H1 (cell line): ENCODE data around the gene EHD4. TPM values are rescaled to one million over a fixed set of nuclear protein-coding genes. Genes with fewer than 3 reads are reported as not detected.

Source experiments
- CTCF ChIA-PET: fragments of 300-600 bp; sonication (Branson Sonifier 250); formaldehyde crosslinking; loops from one replicate; lab custom pipeline; 2021; ENCODE audit not compliant: partially characterized antibody; lab: Charles Lee
- POLR2A ChIA-PET: fragments of 300-600 bp; sonication (Branson Sonifier 250); formaldehyde crosslinking; loops from one replicate; lab custom pipeline; 2021; ENCODE audit warnings: inconsistent platforms; ENCODE audit not compliant: partially characterized antibody; lab: Charles Lee
- DNase-seq, 2 experiments: peaks; one replicate each; pipeline versions ENCODE4 v3.0.0 to v3.0.0-alpha.2; 2010 to 2022; ENCODE audit warnings: low spot score in 2 of 2, low read depth in 1 of 2, mixed read lengths in 1 of 2
- FAIRE-seq: peaks from 2 replicates; lab custom pipeline; 2011; peaks lifted over from hg19 to GRCh38; lab: Jason Lieb, UNC
- H2AFZ ChIP-seq: 2 replicates; pipeline ENCODE4 v1.8.1; 2012; ENCODE audit warnings: low read length, inconsistent platforms
- H2AK5ac ChIP-seq: 2 replicates; pipeline ENCODE4 v1.6.1; 2013; ENCODE audit warnings: low read depth, low read length
- H2BK120ac ChIP-seq: replicated peaks from 2 replicates; pipeline ENCODE3; 2013; ENCODE audit warnings: low read depth, low read length, inconsistent platforms
- H2BK12ac ChIP-seq: 2 replicates; pipeline ENCODE4 v1.6.1; 2013; ENCODE audit warnings: low read depth, low read length
- H2BK15ac ChIP-seq: 2 replicates; pipeline ENCODE4 v1.6.1; 2013; ENCODE audit warnings: low read length
- H2BK20ac ChIP-seq: 2 replicates; pipeline ENCODE4 v1.6.1; 2013; ENCODE audit warnings: low read length
- H2BK5ac ChIP-seq: 2 replicates; pipeline ENCODE4 v1.6.1; 2013; ENCODE audit warnings: low read depth, low read length
- H3K14ac ChIP-seq: 2 replicates; pipeline ENCODE4 v1.6.1; 2013; ENCODE audit warnings: inconsistent platforms; ENCODE audit not compliant: insufficient read length
- H3K18ac ChIP-seq: 2 replicates; pipeline ENCODE4 v1.6.1; 2013; ENCODE audit warnings: low read length; ENCODE audit errors: extremely low read depth
- H3K23ac ChIP-seq: 2 replicates; pipeline ENCODE4 v1.6.1; 2013; ENCODE audit warnings: inconsistent platforms; ENCODE audit not compliant: insufficient read length
- H3K23me2 ChIP-seq: 2 replicates; pipeline ENCODE4 v1.6.1; 2013; ENCODE audit warnings: low read depth, low read length
- H3K27ac ChIP-seq: 2 replicates; pipeline ENCODE4 v1.6.1; 2011; ENCODE audit warnings: low read depth, low read length, inconsistent platforms
- H3K27me3 ChIP-seq, 4 experiments: replicated peaks in 1 of 4; 1 replicate in 1 of 4; 2 replicates in 3 of 4; pipeline versions ENCODE4 v1.6.1 to v1.8.1; 2011 to 2013; ENCODE audit warnings: low read length in 3 of 4, mild to moderate bottlenecking in 3 of 4, inconsistent platforms in 2 of 4, mixed read lengths in 2 of 4, moderate library complexity in 1 of 4; ENCODE audit not compliant: control insufficient read depth in 3 of 4, insufficient read depth in 3 of 4; ENCODE audit errors: extremely low read depth in 1 of 4
- H3K36me3 ChIP-seq, 4 experiments: 2 replicates each; pipeline versions ENCODE4 v1.6.1 to v1.8.1; 2011 to 2013; ENCODE audit warnings: mild to moderate bottlenecking in 4 of 4, low read length in 3 of 4, moderate library complexity in 2 of 4, control low read depth in 1 of 4, inconsistent platforms in 1 of 4; ENCODE audit not compliant: insufficient read depth in 4 of 4, control insufficient read depth in 2 of 4
- H3K4ac ChIP-seq: replicated peaks from 2 replicates; pipeline ENCODE3; 2013; ENCODE audit warnings: low read length, low read depth, mixed read lengths, inconsistent platforms; ENCODE audit not compliant: insufficient read length
- H3K4me1 ChIP-seq, 4 experiments: replicated peaks in 1 of 4; 1 replicate in 1 of 4; 2 replicates in 3 of 4; pipeline versions ENCODE4 v1.6.1 to v1.8.1; 2011 to 2013; ENCODE audit warnings: low read length in 3 of 4, inconsistent platforms in 2 of 4, mixed read lengths in 1 of 4; ENCODE audit not compliant: insufficient read depth in 4 of 4, control insufficient read depth in 3 of 4
- H3K4me2 ChIP-seq, 2 experiments: 2 replicates each; pipeline versions ENCODE4 v1.6.1 to v1.8.1; 2011 to 2013; ENCODE audit warnings: low read depth in 2 of 2, low read length in 2 of 2, control low read depth in 1 of 2, inconsistent platforms in 1 of 2, mild to moderate bottlenecking in 1 of 2; ENCODE audit not compliant: insufficient read depth in 1 of 2
- H3K4me3 ChIP-seq, 4 experiments: fragments of 200-600, 300-600 bp in 1 of 4; sonication (generic), shearing (Covaris generic), sonication (Bioruptor Twin) in 1 of 4; 2 replicates each; pipeline versions ENCODE4 v1.5.1 to v1.8.1; 2011 to 2016; ENCODE audit warnings: low read length in 4 of 4, low read depth in 3 of 4, control low read depth in 2 of 4, inconsistent platforms in 2 of 4, mild to moderate bottlenecking in 2 of 4, mixed read lengths in 1 of 4, moderate library complexity in 1 of 4; ENCODE audit not compliant: insufficient read depth in 2 of 4; ENCODE audit errors: extremely low read depth in 1 of 4
- H3K56ac ChIP-seq: replicated peaks from 2 replicates; pipeline ENCODE3; 2013; ENCODE audit warnings: low read depth, mild to moderate bottlenecking, mixed read lengths, low read length, inconsistent platforms; ENCODE audit not compliant: insufficient read length
- H3K79me1 ChIP-seq: 2 replicates; pipeline ENCODE4 v1.6.1; 2013; ENCODE audit warnings: low read depth, low read length, control low read depth
- H3K79me2 ChIP-seq, 2 experiments: 2 replicates each; pipeline versions ENCODE4 v1.6.1 to v1.8.1; 2012 to 2013; ENCODE audit warnings: low read length in 2 of 2, mild to moderate bottlenecking in 2 of 2, inconsistent platforms in 1 of 2; ENCODE audit not compliant: insufficient read depth in 2 of 2, control insufficient read depth in 1 of 2
- H3K9ac ChIP-seq, 4 experiments: replicated peaks in 1 of 4; 1 replicate in 1 of 4; 2 replicates in 3 of 4; pipeline versions ENCODE4 v1.6.1 to v1.8.1; 2011 to 2013; ENCODE audit warnings: low read depth in 3 of 4, low read length in 3 of 4, control low read depth in 2 of 4, mild to moderate bottlenecking in 2 of 4, moderate library complexity in 2 of 4, inconsistent platforms in 1 of 4; ENCODE audit errors: extremely low read depth in 1 of 4
- H3K9me3 ChIP-seq, 2 experiments: 2 replicates each; pipeline versions ENCODE4 v1.6.1 to v1.8.1; 2012 to 2013; ENCODE audit warnings: mild to moderate bottlenecking in 2 of 2, moderate library complexity in 2 of 2, control low read depth in 1 of 2, inconsistent platforms in 1 of 2, low read depth in 1 of 2, low read length in 1 of 2, mixed read lengths in 1 of 2; ENCODE audit not compliant: insufficient read depth in 2 of 2
- H4K20me1 ChIP-seq, 2 experiments: replicated peaks in 1 of 2; 2 replicates each; pipeline versions ENCODE3 to v1.8.1; 2011 to 2013; ENCODE audit warnings: inconsistent platforms in 2 of 2, low read length in 2 of 2, mild to moderate bottlenecking in 1 of 2; ENCODE audit not compliant: insufficient read depth in 2 of 2, control insufficient read depth in 1 of 2
- H4K5ac ChIP-seq: 2 replicates; pipeline ENCODE4 v1.6.1; 2013; ENCODE audit warnings: low read length, low read depth, mixed read lengths, inconsistent platforms; ENCODE audit not compliant: insufficient read length
- H4K8ac ChIP-seq: 2 replicates; pipeline ENCODE4 v1.8.0; 2013; ENCODE audit warnings: mild to moderate bottlenecking, moderate library complexity, low read length, inconsistent platforms; ENCODE audit not compliant: insufficient read depth; ENCODE audit errors: extremely low read depth
- H4K91ac ChIP-seq: replicated peaks from 2 replicates; pipeline ENCODE3; 2013; ENCODE audit warnings: low read length, mixed read lengths, inconsistent platforms; ENCODE audit not compliant: insufficient read length
- ATF3 ChIP-seq: IDR thresholded peaks from 2 replicates; pipeline ENCODE4 v1.6.1; 2011; ENCODE audit warnings: low read depth, mild to moderate bottlenecking, low read length; ENCODE audit not compliant: insufficient read depth
- CREB1 ChIP-seq: IDR thresholded peaks from 2 replicates; pipeline ENCODE4 v1.6.1; 2012; ENCODE audit warnings: inconsistent platforms
- KDM1A ChIP-seq: fragments of 200-600, 300-600 bp; sonication (generic); IDR thresholded peaks from 2 replicates; pipeline ENCODE4 v1.7.1; 2016; ENCODE audit warnings: mild to moderate bottlenecking, low read length, borderline replicate concordance
- NRF1 ChIP-seq: IDR thresholded peaks from 2 replicates; pipeline ENCODE4 v1.6.1; 2011; ENCODE audit warnings: mild to moderate bottlenecking, low read depth, low read length, improper control_type of control experiment
- PHF8 ChIP-seq: fragments of 200-600 bp; sonication (generic); conservative IDR thresholded peaks from 2 replicates; pipeline ENCODE4 v1.7.1; 2012; ENCODE audit warnings: low read depth, mild to moderate bottlenecking, inconsistent platforms, low read length, moderate library complexity
- POLR2A ChIP-seq, 2 experiments: IDR thresholded peaks; 1 replicate in 1 of 2; 2 replicates in 1 of 2; pipeline ENCODE4 v1.6.1; 2011; ENCODE audit warnings: low read depth in 2 of 2, low read length in 2 of 2, mild to moderate bottlenecking in 2 of 2; ENCODE audit errors: control extremely low read depth in 1 of 2
- POU5F1 ChIP-seq: IDR thresholded peaks from 2 replicates; pipeline ENCODE4 v1.6.1; 2011; ENCODE audit warnings: low read depth, mild to moderate bottlenecking, low read length, moderate library complexity
- RFX5 ChIP-seq: IDR thresholded peaks from 2 replicates; pipeline ENCODE4 v1.6.1; 2011; ENCODE audit warnings: low read depth, low read length, improper control_type of control experiment, borderline replicate concordance
- RXRA ChIP-seq: IDR thresholded peaks from 2 replicates; pipeline ENCODE4 v1.6.1; 2011; ENCODE audit warnings: low read depth, mild to moderate bottlenecking, low read length, moderate library complexity; ENCODE audit not compliant: insufficient read depth
- SIN3A ChIP-seq, 2 experiments: IDR thresholded peaks in 1 of 2; conservative IDR thresholded peaks in 1 of 2; 2 replicates each; pipeline ENCODE4 v1.6.1; 2011 to 2012; ENCODE audit warnings: low read length in 2 of 2, improper control_type of control experiment in 1 of 2, low read depth in 1 of 2, mild to moderate bottlenecking in 1 of 2
- SP1 ChIP-seq: IDR thresholded peaks from 2 replicates; pipeline ENCODE4 v1.6.1; 2011; ENCODE audit warnings: low read depth, low read length
- SP4 ChIP-seq: IDR thresholded peaks from 2 replicates; pipeline ENCODE4 v1.6.1; 2012; ENCODE audit warnings: low read length, inconsistent platforms
- SRF ChIP-seq: IDR thresholded peaks from 2 replicates; pipeline ENCODE4 v1.6.1; 2011; ENCODE audit warnings: mild to moderate bottlenecking, low read depth, low read length, moderate library complexity
- TAF1 ChIP-seq: IDR thresholded peaks from 2 replicates; pipeline ENCODE4 v1.6.1; 2011; ENCODE audit warnings: mild to moderate bottlenecking, low read depth, low read length
- TCF12 ChIP-seq: IDR thresholded peaks from 2 replicates; pipeline ENCODE4 v1.6.1; 2011; ENCODE audit warnings: low read depth, mild to moderate bottlenecking, low read length
- WGBS, 2 experiments: shearing (Covaris generic) in 1 of 2; methylation state at CpG; one replicate each; pipeline versions ENCODE4 v1.1.6 to v1.1.7; 2013 to 2015; ENCODE audit warnings: low lambda C conversion rate in 2 of 2, mixed read lengths in 2 of 2, inconsistent platforms in 1 of 2, low coverage in 1 of 2, missing lambda C conversion rate in 1 of 2; ENCODE audit not compliant: insufficient replicate concordance in 2 of 2, insufficient coverage in 1 of 2, insufficient read length in 1 of 2; ENCODE audit errors: extremely low coverage in 1 of 2, missing lambda C conversion rate in 1 of 2; 5-methylcytosine and 5-hydroxymethylcytosine counted together
- polyA plus RNA-seq, 7 experiments: library from polyadenylated mRNA; depleted of rRNA in 3 of 7; stranded (reverse) in 5 of 7; unstranded in 2 of 7; fragments of >200 nt in 5 of 7; fragments of 200-250 nt in 2 of 7; gene quantifications; 1 replicate in 5 of 7; 2 replicates in 1 of 7; 4 replicates in 1 of 7; pipeline versions ENCODE4 v1.2.1 to v1.2.3, GENCODE V29; 2011 to 2013; ENCODE audit warnings: missing spikeins in 2 of 7, mixed read lengths in 2 of 7
- total RNA-seq: library from RNA; stranded (reverse); fragmentation: NEBNext Ultra II Directional; extraction: Animal tissue kit (Norgen Biotek cat#: 25700); gene quantifications from 2 replicates; pipeline ENCODE4 v1.2.1, GENCODE V29; 2021

The EHD4 gene
- total and polyA plus RNA-seq, 2 of the 8 experiments (the other 6 are each of a cell fraction or from before 2014, with no cell fraction given): 17.5 to 24.5 TPM

GRCh38 chr15:41896566-41896965 is 75.8 kb downstream of the EHD4 start:
- Histone ChIP-seq H2AK5ac (no peak overlapping the region), H3K23me2 (no peaks in the 10 kb centered on the region), H3K18ac (no peak overlapping the region), H3K9ac (no peak overlapping the region), H3K56ac (no peak overlapping the region), H2BK5ac (no peak overlapping the region), H3K9me3 (no peaks in the 10 kb centered on the region), H3K79me2 (no peaks in the 10 kb centered on the region), H2BK12ac (no peak overlapping the region), H3K14ac (no peak overlapping the region), H3K27ac (no peak overlapping the region), H2AFZ (no peak overlapping the region), H3K27me3 (no peaks in the 10 kb centered on the region), H4K20me1 (no peaks in the 10 kb centered on the region), H3K4me3 (no peak overlapping the region), H3K4me2 (no peak overlapping the region), H3K36me3 (peaks cover 3 to 11% (median 7%) of the 10 kb centered on the region in 4 experiments; a peak in 4 of 8 replicates), H3K79me1 (no peaks in the 10 kb centered on the region), H4K5ac (no peak overlapping the region), H2BK20ac (no peak overlapping the region), H3K4me1 (peaks cover 0 to 2% (median 0%) of the 10 kb centered on the region in 4 experiments; a peak in 1 of 7 replicates), H4K91ac (no peak overlapping the region), H4K8ac (no peak overlapping the region), H2BK120ac (no peak overlapping the region), H3K4ac (no peak overlapping the region), H3K23ac (no peak overlapping the region), H2BK15ac (no peak overlapping the region)
- DNase-seq: no peak
- CTCF ChIA-PET: interaction anchor here (1.0 to 2.5 kb wide), 5 partner anchors 8 to 53 kb away, joined by 3 to 24 read pairs (median 3); no protein-coding TSS in a partner anchor
- FAIRE-seq: no peak
- POLR2A ChIA-PET: interaction anchor here (1.2 kb wide), 1 partner anchor 15 kb away, joined by 4 read pairs; no protein-coding TSS in a partner anchor
- 82% methylated on average over 6 of the region's 6 CpGs; no CpG with 5 or more reads in 1 of the 2 experiments for WGBS, 2 experiments
- no peak for TF ChIP-seq ATF3
- no peak for TF ChIP-seq TAF1
- no peak for TF ChIP-seq SRF
- no peak for TF ChIP-seq KDM1A
- no peak for TF ChIP-seq CREB1
- no peak for TF ChIP-seq PHF8
- TF ChIP-seq RFX5: no peak
- TF ChIP-seq NRF1: no peak
- no peak for TF ChIP-seq POLR2A (IDR thresholded peaks at IDR 0.05; ENCODE audit: control extremely low read depth in 1 of 2, low read depth in 2 of 2, low read length in 2 of 2)
- no peak for TF ChIP-seq POU5F1
- no peak for TF ChIP-seq TCF12
- TF ChIP-seq SP4: no peak
- no peak for TF ChIP-seq RXRA
- TF ChIP-seq SIN3A (conservative IDR thresholded peaks at IDR 0.05 in 1 of 2, IDR thresholded peaks at IDR 0.05 in 1 of 2; ENCODE audit: low read depth in 1 of 2, low read length in 2 of 2): no peak
- no peak for TF ChIP-seq SP1
